COR-L47 (cell line): Measurements from ENCODE around the gene DPPA5.
"Not testable (repeated sequence)": the region's sequence is repeated elsewhere in the genome, so short reads cannot be mapped to it uniquely, and the experiment has no call there.

ENCODE experiments used
- DNase-seq: peaks from one replicate; lab custom pipeline; 2025; lab: John Stamatoyannopoulos, UW

The DPPA5 gene, protein sequence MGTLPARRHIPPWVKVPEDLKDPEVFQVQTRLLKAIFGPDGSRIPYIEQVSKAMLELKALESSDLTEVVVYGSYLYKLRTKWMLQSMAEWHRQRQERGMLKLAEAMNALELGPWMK

GRCh38 chr6:73353636-73354593 is at the start of gene DPPA5:
TSS of gene DPPA5 (minus strand) at chr6:73354276. CDS start at chr6:73354225, 51 bp downstream.
- no peak for DNase-seq

DNA sequence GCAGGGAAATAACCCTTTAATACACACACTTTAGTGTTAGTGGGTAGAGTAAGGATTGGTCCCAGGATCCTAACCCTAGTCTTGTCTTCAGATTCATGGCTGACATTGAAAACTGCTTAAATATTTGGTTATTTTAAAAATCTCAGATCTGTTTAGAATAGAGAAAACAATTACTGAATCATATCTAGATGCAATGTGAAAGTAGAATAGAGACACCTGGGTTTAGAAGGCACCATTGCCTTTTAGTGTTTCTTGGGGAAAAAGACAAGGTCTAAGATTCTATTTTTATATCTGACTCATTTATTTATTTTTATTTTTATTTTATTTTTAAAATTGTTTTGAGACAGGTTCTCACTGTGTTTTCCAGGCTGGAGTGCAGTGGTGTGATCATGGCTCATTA is 46.6 kb upstream of the DPPA5 start:
- DNase-seq, result no peak

- DNase-seq, result no peak
These were observed 41.8 kb upstream of the DPPA5 start for GRCh38 chr6:73395875-73396274.

- no peak for DNase-seq
These were observed 40.7 kb upstream of the DPPA5 start, which contains the start of gene DDX43 for GRCh38 chr6:73394577-73395354. TSS of gene DDX43 (plus strand) at chr6:73394828. CDS start at chr6:73394906, 78 bp downstream.

- DNase-seq, result no peak
These were observed 39.2 kb upstream of the DPPA5 start for GRCh38 chr6:73393278-73393677.

DNA sequence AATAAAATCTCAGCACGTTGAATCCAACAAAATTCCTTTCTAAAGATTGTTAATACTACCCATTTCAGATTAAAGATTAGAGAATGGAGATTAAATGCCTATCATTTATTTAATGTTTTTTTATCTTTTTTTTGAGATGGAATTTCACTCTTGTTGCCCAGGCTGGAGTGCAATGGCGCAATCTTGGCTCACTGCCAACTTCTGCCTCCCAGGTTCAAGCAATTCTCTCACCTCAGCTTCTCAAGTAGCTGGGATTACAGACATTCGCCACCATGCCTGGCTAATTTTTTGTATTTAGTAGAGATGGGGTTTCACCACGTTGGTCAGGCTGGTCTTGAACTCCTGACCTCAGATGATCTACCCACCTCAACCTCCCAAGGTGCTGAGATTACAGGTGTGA is 38.1 kb upstream of the DPPA5 start:
- not testable (repeated sequence) for DNase-seq

DNA sequence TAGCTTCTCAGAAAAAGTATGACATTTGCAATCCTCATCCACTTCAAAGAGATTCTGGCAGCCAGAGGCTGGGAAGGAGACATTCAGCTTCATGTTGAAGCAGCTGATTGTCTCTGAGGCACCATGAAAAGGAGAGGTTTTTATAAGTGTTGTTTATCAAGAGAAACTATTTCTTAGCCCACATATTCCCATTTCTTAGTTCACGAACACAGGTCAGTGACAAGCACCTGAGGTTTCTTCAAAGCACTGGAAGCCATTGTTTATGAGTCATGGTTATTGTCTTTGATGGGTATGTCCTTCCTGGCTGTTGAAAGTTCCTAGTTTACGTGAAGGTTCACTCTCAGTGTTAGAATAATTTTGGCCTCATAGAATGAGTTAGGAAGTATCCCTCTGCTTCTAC is 37.6 kb upstream of the DPPA5 start:
- no peak for DNase-seq

- DNase-seq, result no peak
These were observed 35.8 kb upstream of the DPPA5 start for GRCh38 chr6:73389854-73390253.

- no peak for DNase-seq
These were observed 34.9 kb upstream of the DPPA5 start for GRCh38 chr6:73388800-73389512.

DNA sequence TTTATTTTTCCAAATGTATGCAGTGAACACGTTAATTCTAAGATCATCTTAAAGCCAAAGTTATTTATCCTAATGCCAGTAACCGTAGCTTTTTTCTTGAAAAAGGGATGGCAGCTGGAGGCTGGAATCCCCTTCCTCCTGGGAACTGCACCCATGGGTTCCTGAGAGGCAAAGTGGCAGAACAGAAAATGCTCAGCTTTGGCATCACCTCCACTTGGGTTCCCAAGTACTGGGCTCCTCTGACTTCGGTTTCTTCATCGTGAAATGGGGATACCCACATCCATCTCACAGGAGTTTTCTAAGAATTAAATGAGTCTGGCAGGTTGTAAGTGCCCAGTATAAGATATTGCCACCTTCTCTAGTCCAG is 34.3 kb upstream of the DPPA5 start:
- DNase-seq, result no peak

DNA sequence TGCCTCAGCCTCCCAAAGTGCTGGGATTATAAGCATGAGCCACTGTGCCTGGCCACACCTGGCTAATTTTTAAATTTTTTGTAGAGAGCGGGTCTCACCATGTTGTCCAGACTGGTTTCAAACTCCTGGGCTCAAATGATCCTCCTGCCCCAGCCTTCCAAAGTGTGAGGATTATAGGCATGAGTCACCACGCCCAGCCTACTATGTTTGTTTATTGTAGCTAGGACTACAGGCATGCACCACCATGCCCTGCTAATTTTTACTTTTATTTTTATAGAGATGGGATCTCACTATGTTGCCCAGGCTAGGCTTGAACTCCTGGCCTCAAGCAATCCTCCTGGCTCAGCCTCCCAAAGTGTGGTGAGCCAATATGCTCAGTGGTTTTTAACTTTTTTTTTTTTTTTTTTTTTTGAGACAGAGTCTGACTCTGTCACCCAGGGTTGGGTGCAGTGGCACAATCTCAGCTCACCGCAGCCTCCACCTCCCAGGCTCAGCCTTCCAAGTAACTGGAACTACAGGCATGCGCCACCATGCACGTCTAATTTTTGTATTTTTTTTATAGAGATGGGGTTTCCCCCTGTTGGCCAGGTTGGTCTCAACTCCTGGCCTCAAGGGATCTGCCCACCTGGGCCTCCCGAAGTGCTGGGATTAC is 28.5 kb upstream of the DPPA5 start:
- no peak for DNase-seq

- DNase-seq, result not testable (repeated sequence)
These were observed 27.5 kb upstream of the DPPA5 start for GRCh38 chr6:73381531-73381930.

- no peak for DNase-seq
These were observed 23.1 kb upstream of the DPPA5 start for GRCh38 chr6:73377225-73377624.

- no peak for DNase-seq
These were observed 21.1 kb upstream of the DPPA5 start for GRCh38 chr6:73375216-73375615.

DNA sequence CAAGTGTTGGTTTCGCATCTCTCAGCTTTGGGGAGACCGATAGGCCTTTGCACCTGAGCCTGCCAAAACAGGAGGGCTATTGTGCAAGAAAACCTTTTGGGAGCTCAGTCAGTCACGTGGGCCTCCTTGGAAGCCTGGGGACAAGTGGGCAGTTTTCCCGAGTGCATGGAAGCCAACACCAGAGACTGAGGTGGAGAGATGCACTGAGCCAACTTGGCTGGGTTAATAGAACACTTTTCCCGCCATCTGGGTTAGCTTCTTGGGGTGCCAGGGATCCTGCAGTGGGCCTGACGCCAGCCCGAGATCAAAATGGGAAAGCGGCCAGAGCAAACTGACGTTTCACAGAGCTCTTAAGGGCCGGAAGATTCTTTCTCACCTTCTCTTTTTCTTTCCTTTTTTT is 18.4 kb upstream of the DPPA5 start:
- no peak for DNase-seq

DNA sequence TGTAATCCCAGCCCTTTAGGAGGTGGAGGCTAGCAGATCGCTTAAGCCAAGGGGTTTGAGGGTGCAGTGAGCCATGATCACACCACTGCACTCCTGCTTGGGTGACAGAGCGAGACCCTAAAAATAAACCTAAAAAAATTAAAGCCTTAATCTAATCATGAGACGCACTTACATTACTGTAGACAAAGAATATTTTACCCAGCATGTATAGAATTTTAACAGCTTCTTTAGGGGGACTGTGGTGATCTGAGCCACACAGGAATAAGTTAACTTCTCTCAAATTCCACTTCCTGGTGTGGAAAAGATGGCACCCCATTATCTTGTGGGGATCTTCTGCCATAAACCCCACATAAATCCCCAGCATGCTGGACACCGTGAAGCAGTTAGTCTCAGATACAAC is 17.9 kb upstream of the DPPA5 start:
- DNase-seq, result no peak

- no peak for DNase-seq
These were observed 15.5 kb upstream of the DPPA5 start, which contains the start of gene OOEP for GRCh38 chr6:73369563-73369962. TSS of gene OOEP (minus strand) at chr6:73369897. CDS start at chr6:73369792, 105 bp downstream.

GRCh38 chr6:73369157-73369556 is 15.1 kb upstream of the DPPA5 start:
- DNase-seq, result no peak

- DNase-seq, result no peak
These were observed 14.6 kb upstream of the DPPA5 start for GRCh38 chr6:73368675-73369074.

- no peak for DNase-seq
These were observed 13.8 kb upstream of the DPPA5 start for GRCh38 chr6:73367761-73368355.

- no peak for DNase-seq
These were observed 10.5 kb upstream of the DPPA5 start for GRCh38 chr6:73364549-73364948.
